ENCODE data around the gene GPC6.

GPC6 gene

DNA sequence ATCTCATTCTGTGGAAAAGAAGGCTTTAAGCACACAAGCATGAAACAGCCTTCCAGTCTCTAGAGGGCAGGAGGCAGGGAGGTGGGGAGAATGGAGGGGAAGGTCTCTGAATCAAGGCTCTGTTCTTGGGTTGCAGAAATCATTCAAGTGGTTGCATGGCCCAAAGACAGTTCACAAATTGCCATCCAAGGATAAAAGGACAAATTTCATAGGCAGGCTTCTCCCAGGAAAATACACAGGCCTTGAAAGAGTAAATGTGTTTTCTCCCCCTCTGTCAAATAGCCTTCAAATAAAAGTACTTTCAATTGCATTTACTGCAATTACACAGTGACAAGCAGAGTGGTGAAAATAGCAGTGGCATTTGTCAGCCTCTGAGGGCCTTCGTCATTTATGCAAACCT, 802.0 kb downstream of the GPC6 start:
- no peak for DNase-seq
- Histone ChIP-seq H3K9me3 (ENCODE audit: severe bottlenecking) (no peaks in the 10 kb centered on the region), H3K27me3 (ENCODE audit: insufficient read depth, low read depth, severe bottlenecking) (no peaks in the 10 kb centered on the region), H3K4me3 (ENCODE audit: low read depth, low read length) (no peak overlapping the region), H3K36me3 (peaks cover 28% of the 10 kb centered on the region), H3K27ac (no peak overlapping the region)
- TF ChIP-seq, protein P1, sequence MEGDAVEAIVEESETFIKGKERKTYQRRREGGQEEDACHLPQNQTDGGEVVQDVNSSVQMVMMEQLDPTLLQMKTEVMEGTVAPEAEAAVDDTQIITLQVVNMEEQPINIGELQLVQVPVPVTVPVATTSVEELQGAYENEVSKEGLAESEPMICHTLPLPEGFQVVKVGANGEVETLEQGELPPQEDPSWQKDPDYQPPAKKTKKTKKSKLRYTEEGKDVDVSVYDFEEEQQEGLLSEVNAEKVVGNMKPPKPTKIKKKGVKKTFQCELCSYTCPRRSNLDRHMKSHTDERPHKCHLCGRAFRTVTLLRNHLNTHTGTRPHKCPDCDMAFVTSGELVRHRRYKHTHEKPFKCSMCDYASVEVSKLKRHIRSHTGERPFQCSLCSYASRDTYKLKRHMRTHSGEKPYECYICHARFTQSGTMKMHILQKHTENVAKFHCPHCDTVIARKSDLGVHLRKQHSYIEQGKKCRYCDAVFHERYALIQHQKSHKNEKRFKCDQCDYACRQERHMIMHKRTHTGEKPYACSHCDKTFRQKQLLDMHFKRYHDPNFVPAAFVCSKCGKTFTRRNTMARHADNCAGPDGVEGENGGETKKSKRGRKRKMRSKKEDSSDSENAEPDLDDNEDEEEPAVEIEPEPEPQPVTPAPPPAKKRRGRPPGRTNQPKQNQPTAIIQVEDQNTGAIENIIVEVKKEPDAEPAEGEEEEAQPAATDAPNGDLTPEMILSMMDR (IDR thresholded peaks at IDR 0.05; ENCODE audit: low read depth, low read length) = no peak

DNA sequence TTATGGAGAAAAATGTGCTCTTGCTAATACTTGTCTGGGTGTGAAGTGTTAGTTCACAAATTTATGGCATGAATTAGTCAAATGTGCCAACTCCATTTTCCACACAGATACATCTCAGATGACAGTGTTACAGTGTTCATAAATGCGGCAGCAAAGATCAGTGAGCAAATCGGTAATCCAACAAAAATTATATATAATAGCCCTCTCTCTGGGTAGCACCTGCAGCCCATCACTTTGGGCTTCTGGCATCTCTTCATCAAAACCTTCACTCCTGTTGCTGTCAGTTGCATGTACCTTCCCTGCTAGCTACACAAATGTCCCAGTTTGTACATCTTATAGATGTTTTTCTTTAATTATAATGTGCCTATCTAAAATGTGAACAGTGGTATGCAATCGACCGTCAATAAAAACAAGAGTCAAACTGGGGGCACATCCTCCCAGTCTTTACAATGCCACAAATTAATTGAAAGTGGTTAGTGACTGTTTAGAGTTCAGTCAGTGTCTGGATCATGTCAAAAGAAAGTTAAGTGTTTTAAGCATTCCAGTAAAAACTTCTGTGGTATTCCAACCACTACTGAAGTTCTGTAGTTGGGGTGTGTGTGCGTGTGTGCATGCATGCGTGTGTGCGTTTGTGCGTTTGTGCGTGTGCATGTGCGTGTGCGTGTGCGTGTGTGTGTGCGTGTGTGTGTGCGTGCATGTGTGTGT, 804.0 kb downstream of the GPC6 start:
- H3K9me3 ChIP-seq (ENCODE audit: severe bottlenecking) = no peaks in the 10 kb centered on the region

DNA sequence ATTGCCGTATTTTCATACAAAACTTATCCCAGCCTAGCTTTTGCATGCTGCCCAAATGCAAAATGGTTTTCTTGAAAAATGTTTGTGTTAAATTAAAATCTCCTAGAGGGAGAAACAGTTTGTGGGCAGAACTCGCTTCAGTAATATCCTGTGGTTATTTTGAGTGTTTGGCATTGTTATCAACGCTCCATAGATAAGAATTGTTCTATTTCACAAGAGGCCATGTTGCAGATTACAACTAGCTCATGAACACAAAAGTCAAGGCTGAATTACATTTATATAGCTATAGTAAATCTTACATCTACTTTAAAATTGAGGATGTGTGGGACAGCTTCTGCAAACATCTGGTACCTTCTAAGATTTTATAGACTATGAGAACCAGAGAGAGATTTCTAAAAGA, 805.0 kb downstream of the GPC6 start:
- Histone ChIP-seq H3K4me3 (ENCODE audit: low read depth, low read length) (no peak overlapping the region), H3K27ac (no peak overlapping the region), H3K9me3 (ENCODE audit: severe bottlenecking) (no peaks in the 10 kb centered on the region), H3K36me3 (peaks cover 28% of the 10 kb centered on the region), H3K27me3 (ENCODE audit: insufficient read depth, low read depth, severe bottlenecking) (no peaks in the 10 kb centered on the region)
- TF ChIP-seq, protein P1 (IDR thresholded peaks at IDR 0.05; ENCODE audit: low read depth, low read length) = no peak
- no peak for DNase-seq

More for the DNA sequence above, 804.0 kb downstream of the GPC6 start:
- no peak for DNase-seq
- Histone ChIP-seq H3K4me3 (ENCODE audit: low read depth, low read length) (no peak overlapping the region), H3K27ac (no peak overlapping the region), H3K36me3 (peaks cover 28% of the 10 kb centered on the region), H3K27me3 (ENCODE audit: insufficient read depth, low read depth, severe bottlenecking) (no peaks in the 10 kb centered on the region)
- TF ChIP-seq, protein P1 (IDR thresholded peaks at IDR 0.05; ENCODE audit: low read depth, low read length) = no peak

DNA sequence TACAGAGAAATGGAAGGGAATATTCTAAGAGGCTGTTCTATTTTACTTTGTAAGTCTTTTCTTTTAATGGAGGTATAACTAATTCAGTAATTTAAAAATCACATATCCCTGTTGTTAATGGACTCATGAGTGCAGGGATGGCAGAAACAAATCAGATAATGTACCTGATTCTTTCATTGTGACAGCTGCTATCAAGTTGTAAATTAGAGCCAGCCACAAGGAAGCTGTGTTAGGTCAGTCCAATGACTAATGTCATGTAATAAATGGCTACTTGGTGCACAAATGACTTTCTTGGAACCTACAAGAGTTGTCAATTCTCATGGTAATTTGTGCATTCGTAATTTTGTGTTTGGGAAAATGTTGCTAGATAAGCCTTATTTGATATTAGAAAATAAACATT, 806.5 kb downstream of the GPC6 start:
- Histone ChIP-seq H3K4me3 (ENCODE audit: low read depth, low read length) (no peak overlapping the region), H3K27me3 (ENCODE audit: insufficient read depth, low read depth, severe bottlenecking) (no peaks in the 10 kb centered on the region), H3K9me3 (ENCODE audit: severe bottlenecking) (no peaks in the 10 kb centered on the region), H3K27ac (no peak overlapping the region), H3K36me3 (peaks cover 19% of the 10 kb centered on the region)
- TF ChIP-seq, protein P1 (IDR thresholded peaks at IDR 0.05; ENCODE audit: low read depth, low read length) = no peak
- no peak for DNase-seq

DNA sequence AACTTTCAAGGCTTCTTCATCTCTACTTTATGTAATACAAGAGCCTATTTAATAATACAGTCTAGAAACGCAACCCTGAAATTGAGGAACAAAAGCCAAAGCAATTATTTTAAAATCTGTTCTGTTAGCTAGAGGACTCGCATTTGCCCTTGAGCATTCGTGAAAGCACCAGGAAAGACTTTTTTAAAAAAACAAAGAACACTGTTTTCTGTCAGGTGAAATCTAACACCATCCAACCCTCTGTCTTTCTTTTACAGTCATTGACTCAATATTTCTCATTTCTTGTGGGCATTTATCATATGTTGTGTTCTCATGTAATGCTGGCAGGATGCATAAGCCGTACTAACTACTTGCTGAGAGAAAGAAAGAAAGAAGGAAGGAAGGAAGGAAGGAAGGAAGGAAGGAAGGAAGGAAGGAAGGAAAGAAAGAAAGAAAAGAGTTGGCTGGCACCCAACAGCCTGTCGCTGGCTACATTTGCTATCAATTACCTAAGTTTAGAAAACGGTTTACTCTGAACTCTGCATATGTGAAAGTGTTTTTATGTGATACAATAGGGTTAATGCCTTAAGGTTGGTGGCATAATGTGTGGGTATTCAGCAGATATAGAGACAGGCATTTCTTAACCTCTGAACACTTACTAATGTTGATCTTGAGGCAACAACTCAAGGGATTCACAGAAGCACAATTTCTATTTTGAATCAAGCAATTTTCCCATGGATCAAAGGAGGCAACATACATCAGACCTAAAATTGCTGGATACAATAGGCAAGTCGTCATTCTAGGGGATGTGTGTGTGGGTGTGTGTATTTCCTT, 807.4 kb downstream of the GPC6 start:
- H3K27ac ChIP-seq = no peak overlapping the region
- H3K9me3 ChIP-seq (ENCODE audit: severe bottlenecking) = no peaks in the 10 kb centered on the region
- H3K4me3 ChIP-seq (ENCODE audit: low read depth, low read length) = no peak overlapping the region
- no peaks in the 10 kb centered on the region for H3K27me3 ChIP-seq (ENCODE audit: insufficient read depth, low read depth, severe bottlenecking)
- no peak for DNase-seq
- peaks cover 13% of the 10 kb centered on the region for H3K36me3 ChIP-seq
- TF ChIP-seq, protein P1 (IDR thresholded peaks at IDR 0.05; ENCODE audit: low read depth, low read length) = no peak
